Measurements from ENCODE around the gene NR6A1.

The NR6A1 gene

GRCh38 chr9:124522121-124523098, 248.7 kb downstream of the NR6A1 start:
- no peak overlapping the region for H2BK120ac ChIP-seq (ENCODE audit: low read depth, low read length)
- no peaks in the 10 kb centered on the region for H3K79me2 ChIP-seq (ENCODE audit: control insufficient read depth, insufficient read depth, low read length)
- no peak overlapping the region for H2AK5ac ChIP-seq (ENCODE audit: low read length)
- H3K27ac ChIP-seq (ENCODE audit: low read depth, low read length): no peak overlapping the region
- H3K56ac ChIP-seq (ENCODE audit: low read length): no peak overlapping the region
- no peak overlapping the region for H4K5ac ChIP-seq (ENCODE audit: low read length)
- H3K18ac ChIP-seq (ENCODE audit: low read length): no peak overlapping the region
- H3K4ac ChIP-seq (ENCODE audit: low read depth, low read length): no peak overlapping the region
- H3K4me3 ChIP-seq (ENCODE audit: low read length): no peak overlapping the region
- peaks cover 8% of the 10 kb centered on the region for H3K36me3 ChIP-seq (ENCODE audit: control insufficient read depth, insufficient read depth, low read length)
- H3K4me1 ChIP-seq (ENCODE audit: control insufficient read depth, low read depth, low read length): no peaks in the 10 kb centered on the region
- no peak overlapping the region for H3K9ac ChIP-seq (ENCODE audit: low read length)
- no peak overlapping the region for H2BK5ac ChIP-seq (ENCODE audit: low read length)
- DNase-seq: peak; percentile 83
- H3K27me3 ChIP-seq (ENCODE audit: insufficient read depth, low read length, poor library complexity): no peaks in the 10 kb centered on the region
- H3K23ac ChIP-seq (ENCODE audit: low read length): no peak overlapping the region
- no peaks in the 10 kb centered on the region for H3K79me1 ChIP-seq (ENCODE audit: low read length)
- no peak overlapping the region for H4K8ac ChIP-seq (ENCODE audit: low read depth, low read length)
- no peak overlapping the region for H3K4me2 ChIP-seq (ENCODE audit: low read length)
- WGBS (ENCODE audit: extremely low coverage, insufficient coverage, low lambda C conversion rate): no CpG with 5 or more reads among the region's 7 CpGs
- H2BK15ac ChIP-seq (replicated peaks; ENCODE audit: low read depth): no peak overlapping the region

GRCh38 chr9:124521142-124521541, 250.0 kb downstream of the NR6A1 start:
- no peaks in the 10 kb centered on the region for H3K4me1 ChIP-seq (ENCODE audit: control insufficient read depth, low read depth, low read length)
- DNase-seq: no peak
- no CpG with 5 or more reads among the region's 3 CpGs for WGBS (ENCODE audit: extremely low coverage, insufficient coverage, low lambda C conversion rate)
- no peak overlapping the region for H2BK5ac ChIP-seq (ENCODE audit: low read length)
- H3K27ac ChIP-seq (ENCODE audit: low read depth, low read length): no peak overlapping the region
- H3K4ac ChIP-seq (ENCODE audit: low read depth, low read length): no peak overlapping the region
- no peak overlapping the region for H3K4me3 ChIP-seq (ENCODE audit: low read length)
- H4K8ac ChIP-seq (ENCODE audit: low read depth, low read length): no peak overlapping the region
- no peak overlapping the region for H3K23ac ChIP-seq (ENCODE audit: low read length)
- H2BK15ac ChIP-seq (replicated peaks; ENCODE audit: low read depth): no peak overlapping the region
- H3K4me2 ChIP-seq (ENCODE audit: low read length): no peak overlapping the region
- peaks cover 4% of the 10 kb centered on the region for H3K36me3 ChIP-seq (ENCODE audit: control insufficient read depth, insufficient read depth, low read length)
- H4K5ac ChIP-seq (ENCODE audit: low read length): no peak overlapping the region
- H3K18ac ChIP-seq (ENCODE audit: low read length): no peak overlapping the region
- H3K27me3 ChIP-seq (ENCODE audit: insufficient read depth, low read length, poor library complexity): no peaks in the 10 kb centered on the region
- H3K79me2 ChIP-seq (ENCODE audit: control insufficient read depth, insufficient read depth, low read length): no peaks in the 10 kb centered on the region
- no peak overlapping the region for H2BK120ac ChIP-seq (ENCODE audit: low read depth, low read length)
- H3K56ac ChIP-seq (ENCODE audit: low read length): no peak overlapping the region
- H3K9ac ChIP-seq (ENCODE audit: low read length): no peak overlapping the region
- no peak overlapping the region for H2AK5ac ChIP-seq (ENCODE audit: low read length)
- H3K79me1 ChIP-seq (ENCODE audit: low read length): no peaks in the 10 kb centered on the region

GRCh38 chr9:124520206-124520596, 250.9 kb downstream of the NR6A1 start:
- Histone ChIP-seq H2BK15ac (replicated peaks; ENCODE audit: low read depth) (no peak overlapping the region), H3K27ac (ENCODE audit: low read depth, low read length) (no peak overlapping the region), H3K27me3 (ENCODE audit: insufficient read depth, low read length, poor library complexity) (no peaks in the 10 kb centered on the region), H3K18ac (ENCODE audit: low read length) (no peak overlapping the region), H3K4me2 (ENCODE audit: low read length) (no peak overlapping the region), H2BK120ac (ENCODE audit: low read depth, low read length) (no peak overlapping the region), H3K56ac (ENCODE audit: low read length) (no peak overlapping the region), H4K8ac (ENCODE audit: low read depth, low read length) (no peak overlapping the region), H3K79me1 (ENCODE audit: low read length) (no peaks in the 10 kb centered on the region), H2BK5ac (ENCODE audit: low read length) (no peak overlapping the region), H3K36me3 (ENCODE audit: control insufficient read depth, insufficient read depth, low read length) (peaks cover 4% of the 10 kb centered on the region), H3K79me2 (ENCODE audit: control insufficient read depth, insufficient read depth, low read length) (no peaks in the 10 kb centered on the region), H3K9ac (ENCODE audit: low read length) (no peak overlapping the region), H2AK5ac (ENCODE audit: low read length) (no peak overlapping the region), H3K23ac (ENCODE audit: low read length) (no peak overlapping the region), H4K5ac (ENCODE audit: low read length) (no peak overlapping the region), H3K4me3 (ENCODE audit: low read length) (no peak overlapping the region), H3K4ac (ENCODE audit: low read depth, low read length) (no peak overlapping the region), H3K4me1 (ENCODE audit: control insufficient read depth, low read depth, low read length) (no peaks in the 10 kb centered on the region)
- WGBS (ENCODE audit: extremely low coverage, insufficient coverage, low lambda C conversion rate): no CpG with 5 or more reads among the region's 7 CpGs
- no peak for DNase-seq

- Histone ChIP-seq H2BK15ac (replicated peaks; ENCODE audit: low read depth) (no peak overlapping the region), H3K4me3 (ENCODE audit: low read length) (no peak overlapping the region), H3K27me3 (ENCODE audit: insufficient read depth, low read length, poor library complexity) (no peaks in the 10 kb centered on the region), H3K27ac (ENCODE audit: low read depth, low read length) (no peak overlapping the region), H2AK5ac (ENCODE audit: low read length) (no peak overlapping the region), H4K5ac (ENCODE audit: low read length) (no peak overlapping the region), H2BK120ac (ENCODE audit: low read depth, low read length) (no peak overlapping the region), H3K9ac (ENCODE audit: low read length) (no peak overlapping the region), H3K56ac (ENCODE audit: low read length) (no peak overlapping the region), H2BK5ac (ENCODE audit: low read length) (no peak overlapping the region), H3K79me1 (ENCODE audit: low read length) (no peaks in the 10 kb centered on the region), H3K23ac (ENCODE audit: low read length) (no peak overlapping the region), H3K36me3 (ENCODE audit: control insufficient read depth, insufficient read depth, low read length) (peaks cover 4% of the 10 kb centered on the region), H3K4me2 (ENCODE audit: low read length) (no peak overlapping the region), H3K18ac (ENCODE audit: low read length) (no peak overlapping the region), H3K79me2 (ENCODE audit: control insufficient read depth, insufficient read depth, low read length) (no peaks in the 10 kb centered on the region), H3K4me1 (ENCODE audit: control insufficient read depth, low read depth, low read length) (no peaks in the 10 kb centered on the region), H3K4ac (ENCODE audit: low read depth, low read length) (no peak overlapping the region), H4K8ac (ENCODE audit: low read depth, low read length) (no peak overlapping the region)
- no CpG with 5 or more reads among the region's 7 CpGs for WGBS (ENCODE audit: extremely low coverage, insufficient coverage, low lambda C conversion rate)
- no peak for DNase-seq
These were observed 253.0 kb downstream of the NR6A1 start for GRCh38 chr9:124518116-124518515.

- Histone ChIP-seq H3K79me2 (ENCODE audit: control insufficient read depth, insufficient read depth, low read length) (no peaks in the 10 kb centered on the region), H2AK5ac (ENCODE audit: low read length) (no peak overlapping the region), H4K5ac (ENCODE audit: low read length) (no peak overlapping the region), H3K4ac (ENCODE audit: low read depth, low read length) (no peak overlapping the region), H3K23ac (ENCODE audit: low read length) (no peak overlapping the region), H2BK5ac (ENCODE audit: low read length) (no peak overlapping the region), H3K9ac (ENCODE audit: low read length) (no peak overlapping the region), H3K4me3 (ENCODE audit: low read length) (no peak overlapping the region), H4K8ac (ENCODE audit: low read depth, low read length) (no peak overlapping the region), H3K4me2 (ENCODE audit: low read length) (no peak overlapping the region), H3K18ac (ENCODE audit: low read length) (no peak overlapping the region), H2BK120ac (ENCODE audit: low read depth, low read length) (no peak overlapping the region), H3K79me1 (ENCODE audit: low read length) (no peaks in the 10 kb centered on the region), H3K36me3 (ENCODE audit: control insufficient read depth, insufficient read depth, low read length) (peaks cover 4% of the 10 kb centered on the region), H2BK15ac (replicated peaks; ENCODE audit: low read depth) (no peak overlapping the region), H3K27ac (ENCODE audit: low read depth, low read length) (no peak overlapping the region), H3K56ac (ENCODE audit: low read length) (no peak overlapping the region), H3K4me1 (ENCODE audit: control insufficient read depth, low read depth, low read length) (no peaks in the 10 kb centered on the region), H3K27me3 (ENCODE audit: insufficient read depth, low read length, poor library complexity) (no peaks in the 10 kb centered on the region)
- peak; percentile 42 for DNase-seq
- no CpG with 5 or more reads among the region's 5 CpGs for WGBS (ENCODE audit: extremely low coverage, insufficient coverage, low lambda C conversion rate)
These were observed 253.5 kb downstream of the NR6A1 start for GRCh38 chr9:124517600-124517999.

Measured in mesendoderm (in vitro differentiated cells).